ENCODE results near the gene CARMIL3. TPM values are rescaled to one million over a fixed set of nuclear protein-coding genes. Genes with fewer than 3 reads are reported as not detected.

The CARMIL3 gene
- polyA plus RNA-seq, 1 experiment = not detected

- TF ChIP-seq CTCF (IDR thresholded peaks at IDR 0.05; ENCODE audit: low read depth, low read length) = no peak
- no peak for DNase-seq (ENCODE audit: low read depth, low spot score)
- no peak overlapping the region for H3K27ac ChIP-seq (ENCODE audit: low read depth, low read length)
- no peak overlapping the region for H3K4me3 ChIP-seq (ENCODE audit: low read depth, low read length)
- peaks cover 40% of the 10 kb centered on the region for H3K27me3 ChIP-seq (ENCODE audit: control insufficient read depth, insufficient read depth, low read length)
- CTCF ChIA-PET = interaction anchor here (1.0 to 4.6 kb wide), 8 partner anchors 9 to 252 kb away, joined by 3 to 196 read pairs (median 22); partner anchors contain the start of genes CIDEB, DCAF11, IRF9 and NRL
- H3K9me3 ChIP-seq (ENCODE audit: control insufficient read depth, insufficient read depth, low read length) = no peaks in the 10 kb centered on the region
- POLR2A ChIA-PET = interaction anchor here (0.6 kb wide), 1 partner anchor 1466 kb away, joined by 3 read pairs; no protein-coding TSS in a partner anchor
These were observed 4.4 kb downstream of the CARMIL3 start for GRCh38 chr14:24055971-24056799.

- Histone ChIP-seq H3K27me3 (ENCODE audit: control insufficient read depth, insufficient read depth, low read length) (peaks cover 36% of the 10 kb centered on the region), H3K27ac (ENCODE audit: low read depth, low read length) (no peak overlapping the region), H3K9me3 (ENCODE audit: control insufficient read depth, insufficient read depth, low read length) (no peaks in the 10 kb centered on the region), H3K4me3 (ENCODE audit: low read depth, low read length) (no peak overlapping the region)
- no peak for DNase-seq (ENCODE audit: low read depth, low spot score)
- no peak for TF ChIP-seq CTCF (IDR thresholded peaks at IDR 0.05; ENCODE audit: low read depth, low read length)
- ChIA-PET POLR2A (no interaction called here), CTCF (interaction anchor here (1.1 to 4.6 kb wide), 9 partner anchors 9 to 251 kb away, joined by 3 to 196 read pairs (median 22); partner anchors contain the start of genes CIDEB, DCAF11, IRF9 and NRL)
These were observed 5.0 kb downstream of the CARMIL3 start for GRCh38 chr14:24056800-24057184.

- no peak for DNase-seq (ENCODE audit: low read depth, low spot score)
- Histone ChIP-seq H3K27ac (ENCODE audit: low read depth, low read length) (no peak overlapping the region), H3K9me3 (ENCODE audit: control insufficient read depth, insufficient read depth, low read length) (no peaks in the 10 kb centered on the region), H3K27me3 (ENCODE audit: control insufficient read depth, insufficient read depth, low read length) (peaks cover 36% of the 10 kb centered on the region), H3K4me3 (ENCODE audit: low read depth, low read length) (no peak overlapping the region)
- ChIA-PET CTCF (interaction anchor here (1.3 to 4.6 kb wide), 12 partner anchors 16 to 374 kb away, joined by 3 to 196 read pairs (median 14); partner anchors contain the start of genes CIDEB, DCAF11, IRF9 and NRL), POLR2A (interaction anchor here (1.6 kb wide), 1 partner anchor 185 kb away, joined by 4 read pairs; the partner anchor contains the start of gene TINF2)
- TF ChIP-seq CTCF (IDR thresholded peaks at IDR 0.05; ENCODE audit: low read depth, low read length) = no peak; the same call in 1 of the 2 replicates
These were observed 5.5 kb downstream of the CARMIL3 start for GRCh38 chr14:24057271-24057670.

GRCh38 chr14:24057867-24058259 lies 6.1 kb downstream of the CARMIL3 start:
- DNase-seq (ENCODE audit: low read depth, low spot score) = no peak
- CTCF ChIA-PET = interaction anchor here (0.7 to 4.6 kb wide), 19 partner anchors 9 to 374 kb away, joined by 3 to 196 read pairs (median 7); partner anchors contain the start of genes CIDEB, DCAF11, IRF9 and NRL
- TF ChIP-seq CTCF (IDR thresholded peaks at IDR 0.05; ENCODE audit: low read depth, low read length) = no peak
- POLR2A ChIA-PET = interaction anchor here (0.9 to 1.6 kb wide), 4 partner anchors 23 to 185 kb away, joined by 4 to 9 read pairs (median 5); partner anchors contain the start of gene TINF2
- Histone ChIP-seq H3K27ac (ENCODE audit: low read depth, low read length) (no peak overlapping the region), H3K9me3 (ENCODE audit: control insufficient read depth, insufficient read depth, low read length) (no peaks in the 10 kb centered on the region), H3K27me3 (ENCODE audit: control insufficient read depth, insufficient read depth, low read length) (peaks cover 35% of the 10 kb centered on the region), H3K4me3 (ENCODE audit: low read depth, low read length) (no peak overlapping the region)

All from AG04450 (cell line).